Neural progenitor cell (in vitro differentiated cells): ENCODE data around the gene MPRIP. TPM values are rescaled to one million over a fixed set of nuclear protein-coding genes. Genes with fewer than 3 reads are reported as not detected.

ENCODE experiments used
- DNase-seq: peaks from one replicate; pipeline ENCODE4 v3.0.0-alpha.2; 2016; ENCODE audit warnings: low spot score
- H2AFZ ChIP-seq: fragments of 200-600 bp; sonication (generic); replicated peaks from 2 replicates; pipeline ENCODE4 v1.6.1; 2016; ENCODE audit warnings: antibody characterized with exemption
- H3F3A ChIP-seq: fragments of 200-600 bp; sonication (generic); 2 replicates; pipeline ENCODE4 v1.6.1; 2016; ENCODE audit warnings: antibody characterized with exemption, low read depth
- H3K27ac ChIP-seq: fragments of 200-600 bp; sonication (generic); 2 replicates; pipeline ENCODE4 v1.5.1; 2016; ENCODE audit warnings: mild to moderate bottlenecking
- H3K27me3 ChIP-seq: fragments of 200-600 bp; sonication (generic); 2 replicates; pipeline ENCODE4 v1.6.1; 2016; ENCODE audit warnings: mild to moderate bottlenecking, moderate library complexity
- H3K36me3 ChIP-seq: fragments of 200-600 bp; sonication (generic); 2 replicates; pipeline ENCODE4 v1.5.1; 2016
- H3K4me1 ChIP-seq: fragments of 200-600 bp; sonication (generic); 2 replicates; pipeline ENCODE4 v1.6.1; 2016; ENCODE audit warnings: mixed run types
- H3K4me2 ChIP-seq: fragments of 200-600 bp; sonication (generic); 2 replicates; pipeline ENCODE4 v1.6.1; 2016
- H3K4me3 ChIP-seq: fragments of 200-600 bp; sonication (generic); 2 replicates; pipeline ENCODE4 v1.5.1; 2016
- H3K79me2 ChIP-seq: fragments of 200-600 bp; sonication (generic); 2 replicates; pipeline ENCODE4 v1.6.1; 2016; ENCODE audit warnings: low read depth
- H3K9ac ChIP-seq: fragments of 200-600 bp; sonication (generic); 2 replicates; pipeline ENCODE4 v1.6.1; 2016
- H3K9me3 ChIP-seq: fragments of 200-600 bp; sonication (generic); 2 replicates; pipeline ENCODE4 v1.5.1; 2016; ENCODE audit warnings: low read depth
- H4K20me1 ChIP-seq: fragments of 200-600 bp; sonication (generic); 2 replicates; pipeline ENCODE4 v1.6.1; 2016; ENCODE audit warnings: low read depth
- H3K27ac Mint-ChIP-seq: 3 replicates; pipeline ENCODE4 v1.8.0; 2021; ENCODE audit warnings: mixed read lengths
- H3K27me3 Mint-ChIP-seq: 2 replicates; pipeline ENCODE4 v1.8.0; 2022; ENCODE audit warnings: low read depth, mild to moderate bottlenecking, inconsistent platforms, moderate library complexity, mixed read lengths; ENCODE audit not compliant: insufficient read depth
- H3K36me3 Mint-ChIP-seq: 3 replicates; pipeline ENCODE4 v1.8.0; 2021; ENCODE audit warnings: mixed read lengths
- H3K4me1 Mint-ChIP-seq: 3 replicates; pipeline ENCODE4 v1.8.0; 2021; ENCODE audit warnings: mixed read lengths
- H3K4me3 Mint-ChIP-seq: 3 replicates; pipeline ENCODE4 v1.8.0; 2021; ENCODE audit warnings: mild to moderate bottlenecking, moderate library complexity, mixed read lengths
- H3K9me3 Mint-ChIP-seq: 3 replicates; pipeline ENCODE4 v1.8.0; 2020; ENCODE audit warnings: mixed read lengths
- CTCF ChIP-seq: fragments of 200-600 bp; sonication (generic); IDR thresholded peaks from 2 replicates; pipeline ENCODE4 v1.5.1; 2017; ENCODE audit warnings: antibody characterized with exemption, mild to moderate bottlenecking
- EZH2 ChIP-seq: fragments of 200-600 bp; sonication (generic); IDR thresholded peaks from 2 replicates; pipeline ENCODE4 v1.6.1; 2017; ENCODE audit warnings: antibody characterized with exemption, mild to moderate bottlenecking, moderate library complexity
- EZH2phosphoT487 ChIP-seq: fragments of 200-600 bp; sonication (generic); IDR thresholded peaks from 2 replicates; pipeline ENCODE4 v1.6.1; 2017; ENCODE audit warnings: antibody characterized with exemption
- total RNA-seq: library from RNA; depleted of rRNA; stranded (reverse); fragments of >200 nt; gene quantifications from 2 replicates; pipeline ENCODE4 v1.2.3, GENCODE V29; 2015; ENCODE audit warnings: low replicate concordance

Gene MPRIP
- total RNA-seq, 1 donor from 2014 or later, result 42.1 TPM

GRCh38 chr17:17131839-17132238 is 89.6 kb downstream of the MPRIP start:
- H3K27me3 ChIP-seq, result no peaks in the 10 kb centered on the region
- no peak overlapping the region for H2AFZ ChIP-seq
- H3F3A ChIP-seq, result peaks cover 7% of the 10 kb centered on the region
- H3K9me3 ChIP-seq, result no peaks in the 10 kb centered on the region
- H3K9ac ChIP-seq, result no peak overlapping the region
- no peak overlapping the region for H3K4me3 ChIP-seq
- no peaks in the 10 kb centered on the region for H3K79me2 ChIP-seq
- no peak overlapping the region for H3K4me3 Mint-ChIP-seq
- peaks cover 7% of the 10 kb centered on the region for H3K27me3 Mint-ChIP-seq
- no peaks in the 10 kb centered on the region for H3K9me3 Mint-ChIP-seq
- peak overlapping the region; percentile 13 for H3K4me2 ChIP-seq
- H4K20me1 ChIP-seq, result peaks cover 23% of the 10 kb centered on the region
- no peak overlapping the region for H3K27ac Mint-ChIP-seq
- H3K27ac ChIP-seq, result no peak overlapping the region
- peaks cover 25% of the 10 kb centered on the region for H3K4me1 ChIP-seq
- H3K36me3 Mint-ChIP-seq, result peaks cover 7% of the 10 kb centered on the region
- DNase-seq, result no peak
- H3K36me3 ChIP-seq, result no peaks in the 10 kb centered on the region
- peaks cover 41% of the 10 kb centered on the region for H3K4me1 Mint-ChIP-seq
- TF ChIP-seq CTCF (no peak), EZH2 (no peak), EZH2phosphoT487 (no peak)

- H4K20me1 ChIP-seq, result peaks cover 23% of the 10 kb centered on the region
- H2AFZ ChIP-seq, result no peak overlapping the region
- H3K4me3 Mint-ChIP-seq, result no peak overlapping the region
- peaks cover 7% of the 10 kb centered on the region for H3K27me3 Mint-ChIP-seq
- peak overlapping the region; percentile 90 for H3K27ac Mint-ChIP-seq
- no peaks in the 10 kb centered on the region for H3K79me2 ChIP-seq
- no peaks in the 10 kb centered on the region for H3K9me3 Mint-ChIP-seq
- H3K4me3 ChIP-seq, result no peak overlapping the region
- H3K9me3 ChIP-seq, result no peaks in the 10 kb centered on the region
- peaks cover 25% of the 10 kb centered on the region for H3K4me1 ChIP-seq
- peaks cover 7% of the 10 kb centered on the region for H3F3A ChIP-seq
- no peak overlapping the region for H3K27ac ChIP-seq
- H3K36me3 ChIP-seq, result no peaks in the 10 kb centered on the region
- H3K27me3 ChIP-seq, result no peaks in the 10 kb centered on the region
- peak overlapping the region; percentile 65 for H3K4me2 ChIP-seq
- no peak overlapping the region for H3K9ac ChIP-seq
- DNase-seq, result peak; percentile 81
- TF ChIP-seq EZH2 (no peak), EZH2phosphoT487 (no peak)
- peaks cover 38% of the 10 kb centered on the region for H3K4me1 Mint-ChIP-seq
- H3K36me3 Mint-ChIP-seq, result peaks cover 8% of the 10 kb centered on the region
These were observed 90.5 kb downstream of the MPRIP start for GRCh38 chr17:17132746-17133145.

- no peak overlapping the region for H3K9ac ChIP-seq
- no peaks in the 10 kb centered on the region for H3K36me3 ChIP-seq
- peaks cover 22% of the 10 kb centered on the region for H4K20me1 ChIP-seq
These were observed 92.0 kb downstream of the MPRIP start for GRCh38 chr17:17134051-17134956.

More at GRCh38 chr17:17134051-17134956, 92.0 kb downstream of the MPRIP start:
- H3K4me3 Mint-ChIP-seq, result no peak overlapping the region
- peak overlapping the region; percentile 79 for H3K27ac Mint-ChIP-seq
- Histone ChIP-seq H3K4me2 (no peak overlapping the region), H3F3A (peaks cover 7% of the 10 kb centered on the region), H3K27ac (no peak overlapping the region), H3K79me2 (no peaks in the 10 kb centered on the region), H3K27me3 (no peaks in the 10 kb centered on the region), H3K9me3 (no peaks in the 10 kb centered on the region), H3K4me3 (no peak overlapping the region), H2AFZ (no peak overlapping the region), H3K4me1 (peaks cover 23% of the 10 kb centered on the region)
- no peak for DNase-seq
- no peaks in the 10 kb centered on the region for H3K9me3 Mint-ChIP-seq
- peaks cover 35% of the 10 kb centered on the region for H3K4me1 Mint-ChIP-seq
- no peak for TF ChIP-seq EZH2phosphoT487
- no peak for TF ChIP-seq CTCF
- no peak for TF ChIP-seq EZH2
- H3K36me3 Mint-ChIP-seq, result peaks cover 2% of the 10 kb centered on the region
- H3K27me3 Mint-ChIP-seq, result peaks cover 6% of the 10 kb centered on the region
